Fibroblast of upper back skin (primary cell): ENCODE results near the gene CTSC.

ENCODE experiments used
- DNase-seq: peaks from one replicate; pipeline ENCODE4 v3.0.0-alpha.2; 2013

CTSC gene

GRCh38 chr11:88337181-88337986 is at the start of gene CTSC:
Gene CTSC (minus strand): TSS chr11:88337736. CDS start chr11:88337672, 64 bp downstream.
- peak; percentile 87 for DNase-seq

GRCh38 chr11:88384669-88385005 is 47.1 kb upstream of the CTSC start:
- DNase-seq, result peak; percentile 54

- DNase-seq, result peak; percentile 45
These were observed 46.6 kb upstream of the CTSC start for GRCh38 chr11:88384004-88384668.

GRCh38 chr11:88383447-88383846 is 45.9 kb upstream of the CTSC start:
- no peak for DNase-seq

- no peak for DNase-seq
These were observed 41.6 kb upstream of the CTSC start for GRCh38 chr11:88379130-88379529.

- peak; percentile 51 for DNase-seq
These were observed 41.0 kb upstream of the CTSC start for GRCh38 chr11:88378422-88379066.

GRCh38 chr11:88377646-88378045 is 40.1 kb upstream of the CTSC start:
- DNase-seq, result no peak

GRCh38 chr11:88377144-88377543 is 39.6 kb upstream of the CTSC start:
- no peak for DNase-seq

- DNase-seq, result no peak
These were observed 38.5 kb upstream of the CTSC start for GRCh38 chr11:88375927-88376470.

GRCh38 chr11:88370782-88371181 is 33.2 kb upstream of the CTSC start:
- no peak for DNase-seq

- DNase-seq, result no peak
These were observed 29.8 kb upstream of the CTSC start for GRCh38 chr11:88367310-88367709.

- peak; percentile 7 for DNase-seq
These were observed 26.1 kb upstream of the CTSC start for GRCh38 chr11:88363648-88364065.

- DNase-seq, result no peak
These were observed 25.5 kb upstream of the CTSC start for GRCh38 chr11:88363004-88363403.

GRCh38 chr11:88360141-88360540 is 22.6 kb upstream of the CTSC start:
- DNase-seq, result no peak

GRCh38 chr11:88359541-88359940 is 22.0 kb upstream of the CTSC start:
- DNase-seq, result no peak

- no peak for DNase-seq
These were observed 21.6 kb upstream of the CTSC start for GRCh38 chr11:88359114-88359513.

- no peak for DNase-seq
These were observed 20.5 kb upstream of the CTSC start for GRCh38 chr11:88358040-88358431.

GRCh38 chr11:88357323-88358039 is 19.9 kb upstream of the CTSC start:
- DNase-seq, result peak; percentile 43

GRCh38 chr11:88355887-88356286 is 18.4 kb upstream of the CTSC start:
- no peak for DNase-seq

- no peak for DNase-seq
These were observed 17.4 kb upstream of the CTSC start for GRCh38 chr11:88354912-88355311.

- no peak for DNase-seq
These were observed 16.4 kb upstream of the CTSC start for GRCh38 chr11:88353835-88354496.

- DNase-seq, result no peak
These were observed 15.8 kb upstream of the CTSC start for GRCh38 chr11:88353386-88353785.
